Heart left ventricle (tissue), 16 donors: Measurements from ENCODE around the gene NTRK1. TPM values are rescaled to one million over a fixed set of nuclear protein-coding genes. Genes with fewer than 3 reads are reported as not detected.

Experiments
- ATAC-seq, 4 donors: fragments of 200-7000 bp; cut with Tn5 transposase; one replicate each; pipeline ENCODE4 v1.9.1; 2020 to 2022; ENCODE audit warnings: moderate library complexity in 4 of 4, mild to moderate bottlenecking in 3 of 4, moderate number of reproducible peaks in 1 of 4
- DNase-seq, 5 donors: peaks; one replicate each; pipeline ENCODE4 v3.0.0-alpha.2; 2020
- H3K27ac ChIP-seq, 12 donors: fragments of 200-600 bp; sonication (generic) in 4 of 12; one replicate each; pipeline versions ENCODE4 v1.5.0 to v1.8.0; 2016 to 2022; ENCODE audit warnings: mild to moderate bottlenecking in 2 of 12
- H3K27me3 ChIP-seq, 9 donors: fragments of 200-600 bp; sonication (generic) in 2 of 9; one replicate each; pipeline versions ENCODE4 v1.5.1 to v1.8.0; 2016 to 2022; ENCODE audit warnings: mild to moderate bottlenecking in 3 of 9
- H3K36me3 ChIP-seq, 9 donors: fragments of 200-600 bp; sonication (generic) in 2 of 9; one replicate each; pipeline versions ENCODE4 v1.5.0 to v1.8.0; 2018 to 2022; ENCODE audit warnings: mild to moderate bottlenecking in 2 of 9
- H3K4me1 ChIP-seq, 12 donors: fragments of 200-600 bp; sonication (generic) in 4 of 12; one replicate each; pipeline versions ENCODE4 v1.5.0 to v1.8.0; 2016 to 2022; ENCODE audit warnings: mild to moderate bottlenecking in 3 of 12
- H3K4me3 ChIP-seq, 12 donors: fragments of 200-600 bp; sonication (generic) in 4 of 12; one replicate each; pipeline versions ENCODE4 v1.5.0 to v1.8.0; 2017 to 2022; ENCODE audit warnings: mild to moderate bottlenecking in 9 of 12, moderate library complexity in 4 of 12
- H3K9me3 ChIP-seq, 12 donors: fragments of 200-600 bp; sonication (generic) in 4 of 12; one replicate each; pipeline versions ENCODE4 v1.5.0 to v1.8.0; 2016 to 2022; ENCODE audit warnings: mild to moderate bottlenecking in 1 of 12
- CTCF ChIP-seq, 12 donors: fragments of 200-600 bp; sonication (generic) in 4 of 12; IDR thresholded peaks; one replicate each; pipeline versions ENCODE4 v1.5.0 to v1.8.0; 2018 to 2022; ENCODE audit warnings: antibody characterized with exemption in 12 of 12, mild to moderate bottlenecking in 5 of 12
- POLR2A ChIP-seq, 2 donors: fragments of 450-650 bp; IDR thresholded peaks; one replicate each; pipeline ENCODE4 v1.6.1; 2017; ENCODE audit warnings: antibody characterized with exemption in 2 of 2, mild to moderate bottlenecking in 2 of 2, moderate library complexity in 2 of 2
- WGBS, 4 donors: extraction: QIAGEN DNeasy Blood & Tissue Kit in 2 of 4; methylation state at CpG; one replicate each; pipeline versions ENCODE4 v1.1.5 to v1.1.7; 2013 to 2018; 5-methylcytosine and 5-hydroxymethylcytosine counted together
- intact Hi-C, 10 donors: fragments of 100-400 bp; cut with DNase I; formaldehyde crosslinking; loops; one replicate each; pipeline versions ENCODE4 v1.11.1 to v1.14.2; 2022
- polyA plus RNA-seq, 2 donors: library from polyadenylated mRNA; stranded (reverse); fragments of 200-250 nt; gene quantifications; one replicate each; pipeline ENCODE4 v1.2.3, GENCODE V29; 2013
- total RNA-seq, 9 donors: library from RNA; depleted of rRNA in 2 of 9; stranded (reverse); fragments of >200 nt in 2 of 9; fragmentation: NEBNext Ultra II Directional in 3 of 9; extraction: Animal tissue kit (Norgen Biotek cat#: 25700) in 3 of 9; gene quantifications; one replicate each; pipeline versions ENCODE4 v1.1.0 to v1.2.4, GENCODE V29; 2016 to 2023
- donor health status: ischemic (EF 13 %, LVEDD 7.1; RV severe dilation, severe dysfunction).
- donor health status: healthy with polysubstance abuse.
- donor health status: DM: no; HTN: yes; CAD: no.
- donor health status: DM: no; HTN: no; CAD: no.
- donor health status: ischemic (EF 25% LVEDD 6.9; RV normal size, moderate dysfunction).
- donor health status: ischemic (EF 25% LVEDD 5.7; RV mildly dilated, moderate dysfunction).
- donor health status: healthy.
- donor health status: DM: yes; HTN: yes; CAD: no.
- donor health status: ischemic (EF 35%, LVEDD 5.7; RV mildly dilated, moderate dysfunction).
- donor health status: nonischemic (EF 11% LVEDD 7.7; RV severe dilation, severe dysfunction).
- donor health status: DM: yes; HTN: yes; CAD: no.
- donor health status: PGD.
- donor health status: ischemic (EF 29% LVEDD 5.4; RV normal size, mild dysfunction).
- donor health status: nonischemic (EF 23%, LVEDD 6.1; RV moderate dilation, normal function).

The NTRK1 gene
- total and polyA plus RNA-seq, 11 donors = 0.22 to 1.6 (median 1.1) TPM

- intact Hi-C loops = no loop called here
- no peaks in the 10 kb centered on the region for H3K4me1 ChIP-seq
- no peak overlapping the region for H3K27ac ChIP-seq
- DNase-seq (no peak), ATAC-seq (no peak)
- no peaks in the 10 kb centered on the region for H3K9me3 ChIP-seq
- peaks cover 0 to 18% (median 0%) of the 10 kb centered on the region in 9 donors for H3K27me3 ChIP-seq
- WGBS, 4 donors = 72 to 89% (median 83%) methylated on average over 5 of the region's 5 CpGs
- no peaks in the 10 kb centered on the region for H3K36me3 ChIP-seq
- TF ChIP-seq CTCF (IDR thresholded peaks at IDR 0.05) = no peak
- TF ChIP-seq POLR2A (IDR thresholded peaks at IDR 0.05) = no peak
- no peak overlapping the region for H3K4me3 ChIP-seq
Observed at GRCh38 chr1:156874142-156874541, 13.5 kb downstream of the NTRK1 start.

DNA sequence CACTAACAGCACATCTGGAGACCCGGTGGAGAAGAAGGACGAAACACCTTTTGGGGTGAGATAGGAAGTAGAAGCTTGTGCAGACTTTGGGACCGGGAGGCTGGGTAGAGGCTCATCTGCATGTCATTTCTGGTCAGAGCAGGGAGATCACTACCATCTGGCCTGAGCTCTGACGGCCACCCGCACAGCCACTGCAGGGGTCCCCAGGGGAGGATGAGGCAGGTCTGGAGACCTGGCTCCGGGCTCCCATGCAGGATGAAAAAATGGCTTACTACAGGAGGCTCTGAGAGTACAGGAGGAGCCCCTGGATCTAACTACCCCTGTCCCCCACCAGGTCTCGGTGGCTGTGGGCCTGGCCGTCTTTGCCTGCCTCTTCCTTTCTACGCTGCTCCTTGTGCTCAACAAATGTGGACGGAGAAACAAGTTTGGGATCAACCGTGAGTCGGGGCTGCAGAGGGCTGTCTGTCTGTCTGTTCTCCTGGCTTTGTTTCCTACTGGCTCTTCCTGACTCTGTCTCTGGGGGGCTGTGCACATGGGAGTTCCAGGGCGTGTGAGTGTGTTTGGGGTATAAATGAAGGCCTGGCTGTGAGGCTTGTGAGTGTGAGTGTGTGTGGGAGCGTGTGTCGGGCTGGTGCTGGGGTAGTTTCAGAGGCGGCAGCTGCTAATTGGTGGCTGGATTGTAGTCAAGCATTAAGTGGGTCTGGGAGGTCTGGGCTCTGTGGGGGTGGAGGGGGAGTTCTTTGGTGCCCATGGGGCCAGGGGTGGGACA, 14.1 kb downstream of the NTRK1 start:
- H3K4me1 ChIP-seq = no peaks in the 10 kb centered on the region
- TF ChIP-seq CTCF (IDR thresholded peaks at IDR 0.05) = no peak
- no peak for TF ChIP-seq POLR2A (IDR thresholded peaks at IDR 0.05)
- DNase-seq = peak in 1 of 5 donors; percentile 46
- H3K36me3 ChIP-seq = no peaks in the 10 kb centered on the region
- H3K9me3 ChIP-seq = no peaks in the 10 kb centered on the region
- ATAC-seq = no peak
- intact Hi-C loops = no loop called here
- H3K4me3 ChIP-seq = no peak overlapping the region
- no peak overlapping the region for H3K27ac ChIP-seq
- peaks cover 0 to 18% (median 0%) of the 10 kb centered on the region in 9 donors for H3K27me3 ChIP-seq
- WGBS, 4 donors = 72 to 80% (median 74%) methylated on average over 14 to 16 of the region's 16 CpGs

- H3K27me3 ChIP-seq = peaks cover 0 to 18% (median 0%) of the 10 kb centered on the region in 9 donors
- H3K4me1 ChIP-seq = no peaks in the 10 kb centered on the region
- intact Hi-C loops = no loop called here
- ATAC-seq (no peak), DNase-seq (peak in 1 of 5 donors; percentile 38)
- no peak overlapping the region for H3K4me3 ChIP-seq
- H3K36me3 ChIP-seq = no peaks in the 10 kb centered on the region
- H3K9me3 ChIP-seq = no peaks in the 10 kb centered on the region
- TF ChIP-seq POLR2A (IDR thresholded peaks at IDR 0.05) = no peak
- TF ChIP-seq CTCF (IDR thresholded peaks at IDR 0.05) = no peak
- 66 to 78% (median 75%) methylated on average over 4 to 5 of the region's 5 CpGs for WGBS, 4 donors
- no peak overlapping the region for H3K27ac ChIP-seq
Observed at GRCh38 chr1:156875341-156875615, 14.6 kb downstream of the NTRK1 start.

DNA sequence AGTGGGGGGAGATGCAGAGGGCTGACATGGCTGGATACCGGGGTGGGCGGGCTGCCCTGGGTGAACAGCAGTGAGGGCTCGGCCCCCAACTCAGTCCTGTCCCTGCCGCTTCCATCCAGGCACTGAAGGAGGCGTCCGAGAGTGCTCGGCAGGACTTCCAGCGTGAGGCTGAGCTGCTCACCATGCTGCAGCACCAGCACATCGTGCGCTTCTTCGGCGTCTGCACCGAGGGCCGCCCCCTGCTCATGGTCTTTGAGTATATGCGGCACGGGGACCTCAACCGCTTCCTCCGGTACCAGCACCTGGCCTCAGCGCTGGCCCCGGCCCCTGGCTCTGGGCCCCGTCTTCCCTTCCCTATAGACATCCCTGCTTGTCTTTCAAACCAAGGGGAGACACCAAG, 15.6 kb downstream of the NTRK1 start:
- peak in 1 of 5 donors; percentile 27 for DNase-seq
- Histone ChIP-seq H3K4me3 (no peak overlapping the region), H3K27me3 (peaks cover 0 to 18% (median 0%) of the 10 kb centered on the region in 9 donors), H3K27ac (no peak overlapping the region), H3K9me3 (no peaks in the 10 kb centered on the region), H3K4me1 (no peaks in the 10 kb centered on the region), H3K36me3 (no peaks in the 10 kb centered on the region)
- no peak for ATAC-seq
- WGBS, 4 donors = 34 to 53% (median 44%) methylated on average over 21 of the region's 21 CpGs
- intact Hi-C loops = no loop called here
- TF ChIP-seq POLR2A (IDR thresholded peaks at IDR 0.05) (no peak), CTCF (IDR thresholded peaks at IDR 0.05) (no peak)
